ENCODE results near the gene SMAD7.

The SMAD7 gene

DNA sequence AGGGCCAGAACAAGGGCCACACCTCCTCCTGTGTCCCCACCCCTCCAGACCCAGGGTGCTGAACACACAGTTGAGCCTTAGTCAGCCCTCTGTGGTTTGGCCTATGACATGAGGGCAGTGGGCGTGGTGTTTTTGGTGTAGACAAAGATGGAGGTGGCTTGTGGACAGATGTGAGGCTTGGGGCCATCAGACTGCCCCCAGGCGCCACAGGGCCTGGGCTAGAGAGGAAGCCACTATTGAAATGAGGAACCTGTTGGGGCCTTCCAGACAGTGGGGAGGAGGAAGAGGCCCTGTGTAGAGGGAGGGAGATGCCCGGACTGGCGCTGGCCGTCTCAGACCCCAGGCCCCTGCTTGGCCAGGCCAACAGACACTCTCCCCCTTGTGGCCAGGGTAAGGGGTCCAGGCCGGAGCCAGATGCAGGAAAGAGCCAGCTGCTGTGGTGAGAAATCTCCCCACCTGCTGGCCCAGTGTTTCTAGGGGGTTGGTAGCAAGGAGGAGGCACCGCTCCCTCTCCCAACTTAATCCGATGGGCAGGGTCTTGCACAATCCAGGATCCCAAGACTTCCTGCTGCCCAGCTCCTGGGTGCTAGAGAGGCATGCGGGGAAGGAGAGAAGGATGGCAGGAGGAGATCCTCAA lies 53.8 kb downstream of the SMAD7 start:
- no peaks in the 10 kb centered on the region; the same call in 1 of the 2 replicates for H3K9me3 ChIP-seq
- peaks cover 2% of the 10 kb centered on the region; the same call in 1 of the 2 replicates for H3K27me3 ChIP-seq (ENCODE audit: low read depth)
- in situ Hi-C loops (cut with MboI; ENCODE audit: low sequenced_read_pairs) = no loop called here
- DNase-seq (ENCODE audit: low spot score in 2 of 2) = no peak
- peaks cover 4% of the 10 kb centered on the region for H3K4me1 ChIP-seq
- no peaks in the 10 kb centered on the region for H3K36me3 ChIP-seq (replicated peaks)
- no peak overlapping the region for H3K4me3 ChIP-seq

DNA sequence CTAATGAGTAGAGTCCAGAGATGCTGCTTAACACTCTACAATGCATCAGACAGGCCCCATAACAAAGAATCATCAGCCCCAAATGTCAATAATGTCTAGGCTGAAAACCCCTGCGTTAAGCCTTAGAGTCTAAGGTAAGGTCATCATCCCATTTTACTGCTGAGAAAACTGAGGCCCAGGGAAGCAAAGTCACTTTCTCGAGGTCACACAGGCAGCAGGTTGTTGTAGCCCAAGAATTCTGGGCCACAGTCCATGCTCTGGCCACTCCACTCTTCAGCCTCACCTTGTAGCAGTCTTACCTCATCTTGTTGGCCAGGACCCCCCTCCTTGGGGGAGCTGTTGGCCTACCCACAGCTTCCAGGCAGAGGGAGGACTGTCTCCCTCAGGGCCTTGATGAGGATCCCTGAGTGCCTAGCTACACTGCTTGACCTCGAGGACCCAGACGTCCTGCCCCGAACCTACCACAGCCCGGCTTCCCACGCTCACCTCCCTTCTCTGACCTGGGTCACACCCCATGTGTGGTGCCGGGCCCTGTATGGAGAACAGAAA lies 54.4 kb downstream of the SMAD7 start:
- Histone ChIP-seq H3K4me3 (no peak overlapping the region), H3K36me3 (replicated peaks) (no peaks in the 10 kb centered on the region), H3K9me3 (no peaks in the 10 kb centered on the region; the same call in 1 of the 2 replicates), H3K4me1 (no peaks in the 10 kb centered on the region; the same call in 1 of the 2 replicates), H3K27me3 (ENCODE audit: low read depth) (peaks cover 2% of the 10 kb centered on the region; the same call in 1 of the 2 replicates)
- DNase-seq (ENCODE audit: low spot score in 2 of 2) = no peak
- in situ Hi-C loops (cut with MboI; ENCODE audit: low sequenced_read_pairs) = no loop called here

DNA sequence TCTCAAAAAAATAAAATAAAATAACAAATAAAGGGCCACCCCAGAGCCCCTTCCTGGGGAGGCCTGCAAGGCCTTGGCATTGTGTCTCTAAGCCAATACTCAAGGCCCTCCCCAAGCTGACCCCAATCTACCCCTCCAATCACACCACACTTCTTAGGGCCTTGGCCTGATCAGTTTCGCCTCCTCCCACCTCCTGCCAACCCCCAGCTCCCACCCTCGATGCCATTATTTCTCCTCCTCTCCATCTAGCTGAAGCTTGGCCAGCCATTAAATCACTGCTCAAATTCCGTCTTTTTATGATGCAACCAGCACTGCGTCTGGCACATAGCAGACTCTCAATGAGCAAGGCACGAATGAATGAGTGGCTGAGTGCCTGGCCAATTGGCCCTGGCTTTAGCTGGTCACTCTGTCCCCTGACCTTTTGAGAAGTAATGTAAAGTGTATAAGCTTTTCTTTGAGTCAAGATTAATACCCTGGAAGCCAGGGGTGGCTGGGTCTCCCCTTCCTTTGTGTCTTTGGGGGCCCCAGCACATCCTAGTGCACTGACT lies 55.9 kb downstream of the SMAD7 start:
- in situ Hi-C loops (cut with MboI; ENCODE audit: low sequenced_read_pairs) = no loop called here

DNA sequence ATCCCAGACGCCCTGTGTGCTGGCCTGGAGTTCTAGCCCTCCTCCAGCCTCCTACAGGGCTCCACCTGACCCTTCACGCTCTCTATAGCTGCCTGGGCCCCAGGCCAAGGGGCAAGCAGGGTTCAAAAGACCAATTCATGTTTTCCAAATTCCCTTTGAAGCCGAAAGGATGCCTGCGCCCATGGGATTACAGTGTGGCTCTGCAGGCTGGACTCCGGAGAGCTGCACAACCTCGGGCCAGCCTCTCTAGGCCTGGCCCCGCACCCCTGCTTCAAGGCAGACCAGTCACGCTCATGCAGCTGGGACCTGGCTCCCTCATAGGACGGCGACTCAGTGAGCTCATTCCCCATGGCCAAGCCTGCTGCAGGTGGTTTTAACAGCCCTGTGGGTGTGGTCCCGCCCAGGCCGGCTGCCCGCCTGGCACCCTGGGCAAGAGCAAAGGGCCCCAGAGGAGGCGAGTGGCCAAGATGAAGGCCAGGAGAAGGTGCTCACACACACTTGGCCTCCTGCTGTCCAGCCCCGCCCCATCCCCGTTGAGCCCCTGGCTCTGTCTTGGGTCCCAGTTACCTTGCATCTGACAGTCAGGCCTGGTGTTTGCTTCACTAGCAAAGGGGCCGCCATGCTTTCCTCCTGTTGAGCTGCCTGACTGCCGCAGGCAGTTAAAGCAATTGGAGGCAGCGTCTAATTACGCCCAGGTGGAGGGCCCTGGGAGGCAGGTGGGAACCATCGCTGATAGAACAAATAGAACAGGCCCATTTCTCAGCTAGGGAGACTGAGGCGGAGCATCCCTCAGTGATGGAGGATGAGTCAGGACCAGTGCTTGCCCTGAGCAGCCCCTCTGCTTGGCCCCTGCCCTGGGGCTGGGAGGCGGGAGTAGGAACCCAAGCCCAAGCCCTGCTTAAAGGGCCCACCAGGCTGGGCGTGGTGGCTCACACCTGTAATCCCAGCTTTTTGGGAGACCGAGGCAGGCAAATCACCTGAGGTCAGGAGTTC lies 56.9 kb downstream of the SMAD7 start:
- Histone ChIP-seq H3K27me3 (ENCODE audit: low read depth) (no peaks in the 10 kb centered on the region), H3K36me3 (replicated peaks) (no peaks in the 10 kb centered on the region), H3K9me3 (no peaks in the 10 kb centered on the region), H3K4me1 (no peaks in the 10 kb centered on the region; the same call in 1 of the 2 replicates), H3K4me3 (no peak overlapping the region)
- DNase-seq (ENCODE audit: low spot score in 2 of 2) = no peak
- in situ Hi-C loops (cut with MboI; ENCODE audit: low sequenced_read_pairs) = no loop called here

More for the DNA sequence above, 55.9 kb downstream of the SMAD7 start:
- H3K4me3 ChIP-seq = no peak overlapping the region
- H3K36me3 ChIP-seq (replicated peaks) = no peaks in the 10 kb centered on the region
- no peaks in the 10 kb centered on the region for H3K9me3 ChIP-seq
- no peaks in the 10 kb centered on the region for H3K27me3 ChIP-seq (ENCODE audit: low read depth)
- no peaks in the 10 kb centered on the region; the same call in 1 of the 2 replicates for H3K4me1 ChIP-seq
- DNase-seq (ENCODE audit: low spot score in 2 of 2) = no peak

DNA sequence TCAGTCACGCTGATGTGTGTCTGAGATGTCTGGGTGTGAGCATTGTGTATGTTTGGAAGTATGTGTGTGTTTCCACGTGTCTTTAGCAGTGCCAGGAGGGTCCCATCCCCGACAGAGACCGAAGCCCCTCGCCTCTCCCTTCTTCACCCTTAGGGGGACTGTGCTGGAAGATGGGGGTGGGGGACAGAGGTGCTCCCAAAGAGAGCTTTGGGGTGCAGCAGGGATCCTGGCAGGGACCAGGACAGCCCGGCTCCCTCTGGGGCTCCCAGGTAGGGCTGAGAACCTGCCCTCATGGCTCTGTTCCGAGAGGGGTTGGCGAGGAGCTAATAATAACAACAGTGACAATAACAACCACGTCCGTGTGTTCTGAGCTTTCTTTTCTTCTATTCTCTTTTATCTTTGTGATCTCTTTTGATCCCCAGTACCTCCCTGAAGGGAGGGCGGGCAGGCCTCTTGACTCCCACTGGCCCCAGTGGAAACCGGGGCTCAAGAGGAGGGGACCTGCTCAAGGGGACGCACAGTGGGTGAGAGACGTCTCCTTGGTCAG lies 57.6 kb downstream of the SMAD7 start:
- Histone ChIP-seq H3K36me3 (replicated peaks) (no peaks in the 10 kb centered on the region), H3K9me3 (no peaks in the 10 kb centered on the region), H3K4me3 (no peak overlapping the region), H3K27me3 (ENCODE audit: low read depth) (no peaks in the 10 kb centered on the region), H3K4me1 (no peaks in the 10 kb centered on the region; the same call in 1 of the 2 replicates)
- DNase-seq (ENCODE audit: low spot score in 2 of 2) = no peak
- in situ Hi-C loops (cut with MboI; ENCODE audit: low sequenced_read_pairs) = no loop called here

DNA sequence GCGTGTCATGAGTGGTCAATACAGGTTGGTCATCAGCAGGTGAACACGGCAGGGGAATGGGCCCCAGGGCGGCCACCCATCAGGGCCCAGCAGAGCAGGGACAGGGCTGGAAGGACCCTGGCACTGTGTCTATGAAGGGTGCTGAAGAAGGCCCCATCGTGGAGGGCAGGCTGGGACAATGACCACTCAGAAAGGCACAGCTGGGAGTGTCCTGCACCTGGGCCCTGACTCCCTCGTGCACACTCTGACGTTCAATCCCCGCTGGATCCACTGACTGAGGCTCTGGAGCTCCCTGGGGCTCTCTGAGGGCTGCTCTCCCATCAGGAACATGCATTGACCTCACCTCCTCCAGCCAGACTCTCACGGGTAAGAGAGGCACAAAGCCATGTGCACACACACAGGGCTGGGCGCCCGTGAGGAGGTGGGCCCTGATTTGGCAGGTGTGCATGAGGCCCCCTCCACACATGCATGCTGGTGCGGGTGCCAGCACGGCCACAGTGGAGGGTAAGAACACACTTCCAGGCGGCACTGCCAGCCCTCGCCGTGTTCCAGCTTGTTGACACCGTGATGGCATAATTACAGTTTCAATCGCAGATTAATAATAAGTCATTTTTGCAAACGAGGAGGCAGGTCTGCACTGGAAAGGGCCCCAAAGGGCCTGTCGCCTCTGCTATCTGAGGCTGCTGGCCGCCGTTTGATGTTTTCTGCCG lies 58.5 kb downstream of the SMAD7 start:
- in situ Hi-C loops (cut with MboI; ENCODE audit: low sequenced_read_pairs) = no loop called here
- no peaks in the 10 kb centered on the region for H3K9me3 ChIP-seq
- no peaks in the 10 kb centered on the region for H3K27me3 ChIP-seq (ENCODE audit: low read depth)
- H3K4me1 ChIP-seq = no peaks in the 10 kb centered on the region; the same call in 1 of the 2 replicates
- DNase-seq (ENCODE audit: low spot score in 2 of 2) = no peak
- no peak overlapping the region for H3K4me3 ChIP-seq
- H3K36me3 ChIP-seq (replicated peaks) = no peaks in the 10 kb centered on the region

DNA sequence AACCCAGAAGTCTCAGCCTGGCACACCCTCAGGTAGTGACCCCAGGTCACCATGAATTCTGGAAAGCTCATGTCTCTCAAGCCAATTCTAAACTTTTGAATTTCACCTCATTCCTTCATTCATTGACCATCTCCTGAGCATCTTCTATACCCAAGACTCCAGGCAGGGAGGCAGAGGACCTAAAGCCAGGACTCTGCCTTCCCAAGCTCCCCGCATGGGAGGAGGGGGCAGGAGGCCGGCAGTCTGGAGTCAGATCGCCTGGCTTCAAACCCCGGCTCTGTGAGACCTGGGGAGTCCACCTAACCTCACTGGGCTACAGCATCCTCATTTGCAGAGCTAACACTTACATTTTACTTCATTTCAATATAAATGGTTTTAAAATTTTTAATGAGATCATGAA lies 59.0 kb downstream of the SMAD7 start:
- in situ Hi-C loops (cut with MboI; ENCODE audit: low sequenced_read_pairs) = no loop called here
- no peaks in the 10 kb centered on the region for H3K9me3 ChIP-seq
- H3K4me3 ChIP-seq = no peak overlapping the region
- H3K4me1 ChIP-seq = no peaks in the 10 kb centered on the region; the same call in 1 of the 2 replicates
- no peak for DNase-seq (ENCODE audit: low spot score in 2 of 2)
- H3K36me3 ChIP-seq (replicated peaks) = no peaks in the 10 kb centered on the region
- H3K27me3 ChIP-seq (ENCODE audit: low read depth) = no peaks in the 10 kb centered on the region

DNA sequence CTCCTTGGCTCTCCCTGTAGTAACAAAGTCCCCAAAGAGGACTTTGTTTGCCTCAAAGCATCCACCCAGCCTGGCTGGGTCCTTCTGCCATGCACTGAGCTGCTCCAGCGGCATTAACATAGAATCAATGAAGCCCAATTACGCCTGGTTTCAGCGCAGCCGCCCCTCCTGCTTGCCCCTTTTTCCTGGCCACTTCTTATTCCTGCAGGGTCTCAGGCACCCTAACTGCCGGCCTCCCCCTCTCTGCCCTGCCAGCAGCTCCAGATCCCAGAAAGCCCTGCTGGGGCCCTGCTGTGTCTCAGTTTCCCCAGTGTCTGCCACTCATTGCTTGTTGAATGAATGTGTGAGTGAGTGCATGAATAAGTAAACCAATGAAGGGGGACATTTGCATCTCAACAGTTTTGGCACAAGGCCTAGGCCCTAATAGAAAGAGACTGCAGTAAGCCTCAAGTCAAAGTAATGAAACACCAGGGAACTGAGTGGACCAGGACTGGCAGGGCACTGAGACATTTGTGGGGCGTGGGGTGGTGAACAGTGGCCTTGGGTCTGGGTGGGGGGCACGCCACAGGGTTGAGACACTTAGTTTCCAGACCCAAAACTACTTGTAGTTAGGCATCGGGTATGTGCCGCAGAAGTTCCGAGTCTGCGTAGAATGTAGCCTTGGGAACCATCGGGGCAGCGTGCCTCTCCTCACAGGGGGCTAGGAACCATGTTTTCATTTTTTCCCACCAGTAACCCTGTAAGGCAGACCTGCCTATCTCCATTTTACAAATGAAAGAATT lies 60.6 kb downstream of the SMAD7 start:
- Histone ChIP-seq H3K4me1 (no peaks in the 10 kb centered on the region; the same call in 1 of the 2 replicates), H3K9me3 (no peaks in the 10 kb centered on the region), H3K27me3 (ENCODE audit: low read depth) (no peaks in the 10 kb centered on the region), H3K36me3 (replicated peaks) (no peaks in the 10 kb centered on the region), H3K4me3 (no peak overlapping the region)
- in situ Hi-C loops (cut with MboI; ENCODE audit: low sequenced_read_pairs) = no loop called here
- DNase-seq (ENCODE audit: low spot score in 2 of 2) = peak; percentile 28 to 35

DNA sequence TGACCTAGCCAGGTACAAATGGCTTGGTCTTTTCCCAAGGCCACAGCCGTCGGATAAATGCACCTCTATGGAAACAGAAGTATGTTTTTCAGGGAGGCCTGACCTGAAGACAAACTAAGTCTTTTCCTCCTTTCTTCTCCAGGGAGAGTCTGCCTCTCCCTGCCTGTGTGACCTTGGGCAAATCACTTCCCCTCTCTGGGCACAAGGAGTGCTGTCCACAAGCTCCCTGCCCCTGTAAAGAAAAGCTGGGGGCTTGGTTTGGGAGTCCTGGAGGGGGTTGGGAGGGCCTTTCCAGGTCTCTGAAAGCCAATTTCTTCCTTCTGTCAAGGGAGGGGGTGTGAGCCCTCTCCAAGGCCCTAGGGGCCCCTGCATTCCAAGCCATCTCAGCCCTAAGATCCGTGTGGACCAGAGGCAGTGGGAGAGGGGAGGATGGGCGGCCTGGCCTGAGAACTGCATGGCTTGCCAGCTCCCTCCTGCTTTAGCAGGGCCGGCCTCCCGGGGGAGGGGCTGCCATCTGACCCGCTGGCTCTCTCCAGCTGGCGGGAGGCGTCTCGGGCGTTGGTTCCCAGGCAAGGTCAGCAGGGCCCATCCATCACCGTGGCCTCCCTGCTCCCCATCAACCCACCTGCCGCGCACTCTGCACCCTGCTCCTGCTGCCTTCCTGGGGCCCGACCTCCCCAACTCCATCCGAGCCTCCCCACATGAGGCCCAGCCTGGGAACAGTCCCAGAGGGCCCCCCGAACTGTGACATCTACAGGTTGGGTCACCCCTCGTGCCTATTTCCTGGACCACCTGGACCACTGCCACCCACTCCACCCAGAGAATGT lies 61.4 kb downstream of the SMAD7 start:
- Histone ChIP-seq H3K36me3 (replicated peaks) (no peaks in the 10 kb centered on the region), H3K4me1 (no peaks in the 10 kb centered on the region; the same call in 1 of the 2 replicates), H3K27me3 (ENCODE audit: low read depth) (no peaks in the 10 kb centered on the region), H3K4me3 (no peak overlapping the region), H3K9me3 (no peaks in the 10 kb centered on the region)
- peak in 1 of 2 experiments; percentile 29 for DNase-seq (ENCODE audit: low spot score in 2 of 2)
- in situ Hi-C loops (cut with MboI; ENCODE audit: low sequenced_read_pairs) = no loop called here

DNA sequence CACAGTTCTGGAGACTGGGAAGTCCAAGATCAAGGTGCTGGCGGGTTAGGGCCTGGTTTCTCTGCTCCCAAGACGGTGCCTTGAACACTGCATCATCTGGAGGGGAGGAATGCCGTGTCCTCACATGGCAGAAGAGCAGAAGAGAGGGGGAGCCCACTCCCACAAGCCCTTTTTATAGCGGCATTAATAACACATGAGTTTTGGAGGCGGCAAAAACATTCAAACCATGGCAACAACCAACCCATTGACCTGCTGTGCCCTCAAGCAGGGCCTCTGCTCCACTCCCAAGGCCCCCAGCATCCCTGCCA lies 62.0 kb downstream of the SMAD7 start:
- in situ Hi-C loops (cut with MboI; ENCODE audit: low sequenced_read_pairs) = no loop called here
- Histone ChIP-seq H3K27me3 (ENCODE audit: low read depth) (no peaks in the 10 kb centered on the region), H3K36me3 (replicated peaks) (no peaks in the 10 kb centered on the region), H3K4me3 (no peak overlapping the region), H3K9me3 (no peaks in the 10 kb centered on the region), H3K4me1 (no peaks in the 10 kb centered on the region; the same call in 1 of the 2 replicates)
- no peak for DNase-seq (ENCODE audit: low spot score in 2 of 2)

DNA sequence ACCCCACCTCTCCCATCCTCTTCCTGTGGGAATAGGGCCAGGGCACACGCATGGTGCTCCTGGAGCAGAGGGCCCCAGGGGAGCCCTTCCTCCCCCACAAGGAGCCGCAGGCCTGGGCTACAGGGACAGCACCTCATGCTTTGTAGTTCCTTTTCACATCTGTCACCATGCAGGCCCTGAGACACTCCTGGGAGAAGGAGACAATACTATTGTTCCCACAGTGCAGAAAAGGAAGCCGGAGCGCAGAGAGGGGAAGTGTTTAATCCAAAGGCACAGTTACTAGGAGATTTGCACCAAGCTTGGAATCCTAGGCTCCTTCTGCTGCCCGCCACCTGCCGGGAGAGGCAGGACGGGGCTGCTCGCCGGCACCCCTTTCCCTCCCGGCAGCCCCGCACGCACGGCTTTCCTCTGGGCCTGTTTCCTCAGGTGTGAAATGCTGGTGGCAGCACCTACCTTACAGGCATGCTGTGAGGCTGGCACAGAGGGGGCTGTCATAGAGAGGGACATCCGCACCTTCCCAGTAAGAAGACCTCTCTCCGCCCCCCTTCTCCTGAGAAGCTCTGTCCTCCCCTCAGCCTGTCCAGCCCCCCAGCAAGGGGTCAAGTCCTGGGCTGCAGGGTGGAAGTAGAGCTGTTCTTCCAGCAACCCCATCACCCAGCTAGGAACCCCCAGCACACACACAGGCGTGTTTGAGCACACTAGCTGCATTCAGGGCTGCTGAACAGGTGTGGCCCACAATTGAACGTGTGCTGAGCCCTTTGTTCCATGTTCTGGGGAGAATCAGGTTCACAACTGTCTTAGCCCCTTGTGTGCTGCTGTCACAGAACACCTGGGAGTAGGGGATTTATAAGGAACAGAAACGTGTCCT lies 62.6 kb downstream of the SMAD7 start:
- H3K27me3 ChIP-seq (ENCODE audit: low read depth) = no peaks in the 10 kb centered on the region
- DNase-seq (ENCODE audit: low spot score in 2 of 2) = no peak
- in situ Hi-C loops (cut with MboI; ENCODE audit: low sequenced_read_pairs) = no loop called here
- H3K9me3 ChIP-seq = no peaks in the 10 kb centered on the region
- H3K36me3 ChIP-seq (replicated peaks) = no peaks in the 10 kb centered on the region
- no peaks in the 10 kb centered on the region; the same call in 1 of the 2 replicates for H3K4me1 ChIP-seq
- no peak overlapping the region for H3K4me3 ChIP-seq

All from HAP-1 (cell line).